ENCODE results near the gene KIF21B.

KIF21B gene

DNA sequence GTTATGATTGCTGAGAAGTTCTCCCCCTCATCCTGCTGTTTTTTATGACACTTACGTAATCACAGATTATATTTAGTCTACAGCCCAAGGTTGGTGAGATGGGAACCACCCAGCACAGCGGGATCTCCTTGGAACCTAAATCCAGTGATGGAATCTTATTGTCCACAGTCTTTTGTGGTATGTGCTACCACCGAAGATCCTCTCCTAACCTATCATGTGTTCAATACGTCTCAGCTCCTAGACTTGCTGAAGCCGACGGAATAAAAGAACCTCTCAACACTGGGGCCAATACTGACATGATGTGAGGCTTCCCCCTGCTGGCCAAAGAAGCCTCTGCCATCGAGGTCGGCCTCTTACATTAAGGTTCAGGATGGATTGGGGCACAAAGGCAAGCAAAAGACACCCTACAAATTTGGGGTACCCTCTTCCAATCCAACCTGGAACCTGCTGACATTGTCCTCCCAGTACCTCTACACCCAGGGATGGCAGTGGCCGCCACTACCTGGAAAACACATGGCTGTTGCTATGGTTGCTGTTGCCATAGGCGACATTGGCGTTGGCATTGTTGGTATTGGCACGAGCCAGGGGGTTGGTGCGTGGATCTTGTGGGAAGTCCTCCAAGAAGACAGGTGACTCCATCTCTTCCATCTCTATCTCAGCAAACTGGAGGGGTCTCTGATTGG lies 19.4 kb upstream of the KIF21B start:
- peak; percentile 76 for DNase-seq

GRCh38 chr1:201041011-201041410 lies 17.5 kb upstream of the KIF21B start:
- DNase-seq, result no peak

- no peak for DNase-seq
Observed at GRCh38 chr1:201039876-201040275, 16.4 kb upstream of the KIF21B start.

GRCh38 chr1:201039418-201039817 lies 15.9 kb upstream of the KIF21B start:
- DNase-seq, result no peak

- DNase-seq, result no peak
Observed at GRCh38 chr1:201038186-201038876, 14.8 kb upstream of the KIF21B start.

GRCh38 chr1:201036188-201036842 lies 12.8 kb upstream of the KIF21B start:
- DNase-seq, result no peak

DNA sequence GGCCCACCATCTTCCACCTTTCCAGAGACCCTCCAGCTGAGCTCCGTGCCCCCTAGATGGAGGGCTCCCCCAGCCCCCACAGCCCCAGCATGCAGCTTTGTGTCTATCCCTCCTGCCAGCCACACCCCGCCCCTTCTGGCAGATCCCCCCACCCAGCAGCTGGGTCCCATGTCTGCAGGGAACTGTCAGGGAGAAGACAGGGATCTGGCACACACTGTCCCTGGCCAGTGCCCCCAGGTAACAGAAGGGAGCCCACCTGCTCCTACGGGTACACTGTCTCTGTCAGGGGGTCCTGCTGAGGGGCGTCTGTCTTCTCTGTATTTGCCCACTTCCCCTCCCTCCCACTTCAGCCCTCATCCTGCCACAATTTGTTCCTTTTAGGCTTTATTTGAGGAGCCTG lies 11.2 kb upstream of the KIF21B start:
- no peak for DNase-seq

GRCh38 chr1:201032408-201032807 lies 8.9 kb upstream of the KIF21B start:
- DNase-seq, result no peak

- no peak for DNase-seq
Observed at GRCh38 chr1:201028461-201028889, 5.0 kb upstream of the KIF21B start.

GRCh38 chr1:201026836-201027235 lies 3.3 kb upstream of the KIF21B start:
- DNase-seq, result no peak

GRCh38 chr1:201026234-201026633 lies 2.7 kb upstream of the KIF21B start:
- DNase-seq, result no peak

- DNase-seq, result no peak
Observed at GRCh38 chr1:201025571-201026002, 2.1 kb upstream of the KIF21B start.

DNA sequence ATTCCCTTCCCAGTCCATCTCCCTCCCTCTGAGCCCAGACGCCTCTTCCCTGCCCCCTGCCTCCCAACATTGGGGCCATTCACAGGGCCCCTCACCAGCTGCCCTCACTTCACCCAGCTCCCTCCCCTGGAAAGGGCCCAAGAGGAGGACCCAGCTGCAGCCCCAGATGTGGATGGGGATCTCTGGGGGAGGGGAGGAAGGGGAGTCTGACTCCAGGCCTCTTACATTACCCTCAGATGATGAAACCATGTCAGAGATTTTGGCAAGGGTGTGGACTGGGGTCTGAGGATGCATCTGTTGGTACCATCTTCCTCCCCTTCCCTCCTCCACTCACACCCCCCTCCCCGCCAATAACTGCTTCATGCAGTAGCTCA lies 1.1 kb upstream of the KIF21B start:
- DNase-seq, result no peak

- no peak for DNase-seq
Observed at GRCh38 chr1:201023920-201024624, 558 bp upstream of the KIF21B start.

GRCh38 chr1:201022820-201023516 lies 546 bp downstream of the KIF21B start:
- peak; percentile 44 for DNase-seq

GRCh38 chr1:201022493-201022819 lies 1.1 kb downstream of the KIF21B start:
- no peak for DNase-seq

- DNase-seq, result no peak
Observed at GRCh38 chr1:201021630-201022492, 1.7 kb downstream of the KIF21B start.

DNA sequence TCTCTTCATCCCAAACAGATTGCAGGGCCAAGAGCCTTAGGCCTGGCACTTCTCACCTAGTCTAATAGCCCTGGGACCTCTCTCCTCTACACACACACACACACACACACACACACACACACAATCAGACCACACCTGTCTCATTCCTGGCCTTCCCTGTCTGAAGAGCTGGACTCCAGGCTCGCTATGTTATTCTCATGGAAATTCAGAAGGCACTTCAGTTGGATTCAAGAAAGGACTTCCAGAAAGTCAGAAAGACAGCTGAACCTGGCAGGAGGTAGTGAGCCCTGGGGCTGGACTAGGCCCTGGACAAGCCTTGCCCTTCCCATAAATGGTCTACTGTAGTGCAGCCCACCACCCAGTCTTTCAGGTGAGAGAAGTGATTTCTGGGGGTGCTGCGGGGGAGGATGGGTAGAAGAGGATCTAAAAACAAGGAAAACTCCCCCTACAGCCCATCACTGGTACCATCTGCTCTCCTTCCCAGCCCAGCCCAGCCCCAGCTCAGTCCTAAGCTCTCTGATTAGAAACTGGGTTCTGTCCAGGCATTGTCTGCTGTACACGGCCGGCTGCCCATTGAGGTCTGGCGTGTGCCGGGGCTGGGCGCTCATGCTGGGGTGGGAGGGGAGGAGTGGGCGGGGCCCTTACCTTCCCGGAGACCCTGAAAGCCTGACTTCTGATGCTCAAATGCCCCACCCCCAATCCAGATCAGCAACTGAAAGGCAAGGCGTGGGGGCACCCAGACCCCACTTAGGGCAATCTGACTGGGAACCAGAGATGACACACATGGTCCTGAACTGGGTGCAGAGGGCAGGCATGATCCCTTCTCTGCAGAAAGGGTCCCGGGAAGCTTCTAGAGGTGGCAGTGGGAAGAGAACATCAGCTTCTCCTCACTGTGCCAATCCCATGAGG lies 2.5 kb downstream of the KIF21B start:
- DNase-seq, result peak; percentile 40

- DNase-seq, result no peak
Observed at GRCh38 chr1:201020040-201020591, 3.4 kb downstream of the KIF21B start.

GRCh38 chr1:201019321-201019977 lies 4.1 kb downstream of the KIF21B start:
- peak; percentile 85 for DNase-seq
